ENCODE data around the gene NUP85. TPM values are rescaled to one million over a fixed set of nuclear protein-coding genes. Genes with fewer than 3 reads are reported as not detected.

Gene NUP85
- total RNA-seq, 1 donor from 2014 or later: 61.1 TPM

DNA sequence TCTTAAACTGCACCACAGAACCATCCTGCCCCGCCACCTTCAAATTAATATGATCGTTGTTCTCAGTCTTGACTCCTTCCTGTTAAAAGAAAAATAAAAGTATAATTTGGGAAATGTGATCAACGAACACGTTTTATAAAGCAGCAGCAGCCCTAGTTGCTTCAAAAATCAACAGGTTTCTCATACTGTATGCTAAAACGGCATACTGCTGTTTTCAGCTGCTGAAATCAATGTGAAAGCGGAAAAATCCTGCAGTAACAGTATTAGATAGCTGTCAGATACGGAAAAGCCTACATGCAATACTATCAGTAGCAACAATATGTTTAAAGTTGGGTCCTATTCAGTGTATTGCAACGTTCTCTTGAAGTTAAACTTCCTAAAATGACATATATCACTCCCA lies 24.4 kb upstream of the NUP85 start:
- DNase-seq (ENCODE audit: extremely low spot score, unreplicated experiment): no peak
- Mint-ChIP-seq H3K27me3 (ENCODE audit: unreplicated experiment) (no peaks in the 10 kb centered on the region), H3K36me3 (ENCODE audit: unreplicated experiment) (peaks cover 12% of the 10 kb centered on the region), H3K4me1 (ENCODE audit: unreplicated experiment) (peaks cover 30% of the 10 kb centered on the region), H3K9me3 (ENCODE audit: unreplicated experiment) (no peaks in the 10 kb centered on the region), H3K4me3 (ENCODE audit: unreplicated experiment) (peak overlapping the region; percentile 91), H3K27ac (ENCODE audit: unreplicated experiment) (peak overlapping the region; percentile 81)
- TF ChIP-seq, protein P1, sequence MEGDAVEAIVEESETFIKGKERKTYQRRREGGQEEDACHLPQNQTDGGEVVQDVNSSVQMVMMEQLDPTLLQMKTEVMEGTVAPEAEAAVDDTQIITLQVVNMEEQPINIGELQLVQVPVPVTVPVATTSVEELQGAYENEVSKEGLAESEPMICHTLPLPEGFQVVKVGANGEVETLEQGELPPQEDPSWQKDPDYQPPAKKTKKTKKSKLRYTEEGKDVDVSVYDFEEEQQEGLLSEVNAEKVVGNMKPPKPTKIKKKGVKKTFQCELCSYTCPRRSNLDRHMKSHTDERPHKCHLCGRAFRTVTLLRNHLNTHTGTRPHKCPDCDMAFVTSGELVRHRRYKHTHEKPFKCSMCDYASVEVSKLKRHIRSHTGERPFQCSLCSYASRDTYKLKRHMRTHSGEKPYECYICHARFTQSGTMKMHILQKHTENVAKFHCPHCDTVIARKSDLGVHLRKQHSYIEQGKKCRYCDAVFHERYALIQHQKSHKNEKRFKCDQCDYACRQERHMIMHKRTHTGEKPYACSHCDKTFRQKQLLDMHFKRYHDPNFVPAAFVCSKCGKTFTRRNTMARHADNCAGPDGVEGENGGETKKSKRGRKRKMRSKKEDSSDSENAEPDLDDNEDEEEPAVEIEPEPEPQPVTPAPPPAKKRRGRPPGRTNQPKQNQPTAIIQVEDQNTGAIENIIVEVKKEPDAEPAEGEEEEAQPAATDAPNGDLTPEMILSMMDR (IDR thresholded peaks at IDR 0.05): no peak

DNA sequence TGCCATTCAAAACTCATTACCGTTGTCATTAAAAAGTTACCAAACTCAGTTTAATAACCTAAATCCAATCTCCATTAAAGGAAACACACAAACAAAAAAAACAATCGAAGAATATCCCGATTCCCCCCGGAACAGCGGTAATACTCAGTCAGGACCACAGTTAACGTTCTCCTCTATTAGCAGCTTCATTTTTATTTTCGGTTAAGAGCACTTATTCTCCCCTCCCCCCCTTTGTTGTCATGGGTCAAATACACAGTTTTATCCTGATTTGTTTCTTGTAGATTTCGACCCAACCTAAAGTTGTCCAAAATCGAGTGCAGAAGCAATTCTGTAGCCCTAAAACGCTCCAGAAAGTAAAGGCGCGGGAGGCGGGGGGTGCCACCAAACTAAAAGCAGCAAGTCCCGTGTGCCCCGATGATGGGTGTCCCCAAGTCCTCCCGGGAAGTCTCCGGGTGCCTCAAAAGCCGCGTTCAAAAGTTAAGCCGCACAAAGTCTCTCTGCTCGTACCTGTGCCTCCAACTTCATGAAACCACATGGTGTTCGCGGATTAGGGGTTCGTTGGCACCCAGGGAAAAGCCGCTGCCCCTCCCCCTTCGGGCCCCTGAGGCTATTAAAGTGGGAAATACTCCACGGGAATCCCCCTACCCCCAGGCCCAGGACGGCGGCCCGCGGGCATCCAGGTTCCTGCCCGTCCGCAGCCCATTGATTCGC lies 23.7 kb upstream of the NUP85 start:
- peaks cover 7% of the 10 kb centered on the region for H3K36me3 Mint-ChIP-seq (ENCODE audit: unreplicated experiment)
- no peaks in the 10 kb centered on the region for H3K27me3 Mint-ChIP-seq (ENCODE audit: unreplicated experiment)
- no peak for DNase-seq (ENCODE audit: extremely low spot score, unreplicated experiment)
- peak overlapping the region; percentile 91 for H3K4me3 Mint-ChIP-seq (ENCODE audit: unreplicated experiment)
- TF ChIP-seq, protein P1 (IDR thresholded peaks at IDR 0.05): no peak
- H3K27ac Mint-ChIP-seq (ENCODE audit: unreplicated experiment): peak overlapping the region; percentile 81
- peaks cover 30% of the 10 kb centered on the region for H3K4me1 Mint-ChIP-seq (ENCODE audit: unreplicated experiment)
- no peaks in the 10 kb centered on the region for H3K9me3 Mint-ChIP-seq (ENCODE audit: unreplicated experiment)

DNA sequence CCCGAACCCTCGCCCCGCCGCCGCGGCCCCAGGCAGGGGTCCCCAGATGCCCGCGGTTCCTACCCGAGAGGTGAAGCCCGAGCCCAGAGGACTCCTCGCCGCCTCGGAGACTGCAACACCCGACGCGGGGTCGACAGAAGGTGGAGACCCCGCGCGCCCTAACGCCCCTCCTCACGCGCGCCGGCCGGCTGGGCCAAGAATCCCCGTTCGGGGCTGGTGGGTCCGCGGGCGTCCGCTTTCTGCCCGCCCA lies 23.2 kb upstream of the NUP85 start:
- Mint-ChIP-seq H3K27ac (ENCODE audit: unreplicated experiment) (peak overlapping the region; percentile 81), H3K4me3 (ENCODE audit: unreplicated experiment) (peak overlapping the region; percentile 91), H3K27me3 (ENCODE audit: unreplicated experiment) (no peaks in the 10 kb centered on the region), H3K36me3 (ENCODE audit: unreplicated experiment) (peaks cover 5% of the 10 kb centered on the region), H3K4me1 (ENCODE audit: unreplicated experiment) (peaks cover 30% of the 10 kb centered on the region), H3K9me3 (ENCODE audit: unreplicated experiment) (no peaks in the 10 kb centered on the region)
- peak; percentile 89 for DNase-seq (ENCODE audit: extremely low spot score, unreplicated experiment)
- TF ChIP-seq, protein P1 (IDR thresholded peaks at IDR 0.05): no peak

DNA sequence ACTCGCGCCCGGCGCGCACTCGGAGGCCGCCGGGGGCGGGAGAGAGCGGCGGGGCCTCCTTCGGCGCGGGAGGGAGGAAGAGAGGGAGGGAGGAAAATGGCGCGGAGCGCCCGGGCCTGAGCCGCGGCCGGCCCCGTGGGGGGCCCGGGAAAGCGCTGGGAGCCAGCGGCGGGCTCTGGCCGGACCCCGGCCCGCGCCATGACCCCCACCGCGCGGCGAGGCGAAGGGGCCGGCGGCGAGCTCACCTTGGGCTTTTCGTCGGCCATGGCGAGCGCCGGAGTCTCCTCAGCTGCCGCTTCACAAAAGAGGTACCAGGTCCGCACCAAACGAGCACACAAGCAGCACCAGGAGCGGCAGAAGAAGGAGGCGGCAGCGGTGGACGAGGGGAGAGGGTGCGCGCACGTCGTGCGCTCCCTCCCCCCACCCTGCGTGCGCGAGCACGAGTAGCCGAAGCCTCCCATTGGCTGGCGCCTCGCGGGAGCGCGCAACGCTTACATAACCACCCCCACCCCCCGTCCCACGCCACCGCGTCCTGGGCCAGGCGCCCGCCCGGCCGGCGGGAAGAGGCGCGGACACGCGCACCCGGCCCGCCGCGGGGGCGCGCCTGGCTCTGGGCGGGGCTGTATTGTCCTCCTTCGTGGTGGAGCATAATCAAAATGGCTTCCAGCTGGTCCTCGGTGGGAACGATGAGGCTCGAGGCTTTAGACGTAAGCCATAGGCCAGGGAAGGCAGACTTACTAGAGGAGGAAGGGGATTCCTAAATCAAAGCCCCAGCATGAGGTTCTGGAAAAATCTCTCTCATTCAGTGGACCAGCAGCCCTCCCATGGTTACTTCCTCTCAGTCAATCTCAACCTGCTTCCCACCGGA lies 22.7 kb upstream of the NUP85 start, which contains the start of gene SUMO2:
TSS of gene SUMO2 (minus strand) at position 391 of the 868 bp plus-strand sequence. CDS start at position 266, 125 bp downstream.
- DNase-seq (ENCODE audit: extremely low spot score, unreplicated experiment): peak; percentile 99
- peak within 1 kb of the TSS; percentile 91 for H3K4me3 Mint-ChIP-seq (ENCODE audit: unreplicated experiment)
- TF ChIP-seq, protein P1 (IDR thresholded peaks at IDR 0.05): peak; percentile 41
- no peaks in the 10 kb centered on the region for H3K27me3 Mint-ChIP-seq (ENCODE audit: unreplicated experiment)
- H3K27ac Mint-ChIP-seq (ENCODE audit: unreplicated experiment): peak within 1 kb of the TSS; percentile 97
- peaks cover 30% of the 10 kb centered on the region for H3K4me1 Mint-ChIP-seq (ENCODE audit: unreplicated experiment)
- H3K36me3 Mint-ChIP-seq (ENCODE audit: unreplicated experiment): peaks cover 5% of the 10 kb centered on the region
- no peaks in the 10 kb centered on the region for H3K9me3 Mint-ChIP-seq (ENCODE audit: unreplicated experiment)
